Testis (tissue), 3 donors: ENCODE data around the gene ARAP2. TPM values are rescaled to one million over a fixed set of nuclear protein-coding genes. Genes with fewer than 3 reads are reported as not detected.

Experiments used
- DNase-seq: peaks from one replicate; pipeline ENCODE4 v3.0.0-alpha.2; 2019
- H3K27ac ChIP-seq, 2 donors: fragments of 200-600 bp; sonication (generic); one replicate each; pipeline ENCODE4 v1.5.1; 2019
- H3K27me3 ChIP-seq: fragments of 200-600 bp; sonication (generic); one replicate; pipeline ENCODE4 v1.5.1; 2019
- H3K36me3 ChIP-seq: fragments of 200-600 bp; sonication (generic); one replicate; pipeline ENCODE4 v1.5.1; 2017; ENCODE audit warnings: low read depth; ENCODE audit errors: missing control alignments
- H3K4me1 ChIP-seq: fragments of 200-600 bp; sonication (generic); one replicate; pipeline ENCODE4 v1.5.1; 2019
- H3K4me3 ChIP-seq, 2 donors: fragments of 200-600 bp; sonication (generic); one replicate each; pipeline ENCODE4 v1.5.1; 2017 to 2019
- H3K9me3 ChIP-seq: fragments of 200-600 bp; sonication (generic); one replicate; pipeline ENCODE4 v1.5.1; 2017
- CTCF ChIP-seq, 3 experiments: fragments of 450-650 bp in 2 of 3; fragments of 200-600 bp in 1 of 3; sonication (generic) in 1 of 3; IDR thresholded peaks; one replicate each; pipeline ENCODE4 v1.5.1; 2016 to 2019; ENCODE audit warnings: antibody characterized with exemption in 3 of 3, mild to moderate bottlenecking in 2 of 3, moderate library complexity in 1 of 3
- POLR2A ChIP-seq: fragments of 450-650 bp; IDR thresholded peaks from one replicate; pipeline ENCODE4 v1.6.1; 2017; ENCODE audit warnings: antibody characterized with exemption, mild to moderate bottlenecking, moderate library complexity
- WGBS, 2 donors: methylation state at CpG; one replicate each; pipeline ENCODE4 v1.1.5; 2018; 5-methylcytosine and 5-hydroxymethylcytosine counted together
- intact Hi-C: fragments of 100-400 bp; cut with DNase I; formaldehyde crosslinking; loops from one replicate; pipeline ENCODE4 v1.15.1; 2023; ENCODE audit warnings: low total_unique reads
- polyA plus RNA-seq: library from polyadenylated mRNA; stranded (reverse); fragments of 350-450 nt; fragmentation: Illumina TruSeq; extraction: RNeasy Lipid Tissue Mini Kit (QIAGEN cat#74804); gene quantifications from one replicate; pipeline ENCODE4 v1.2.3, GENCODE V29; 2014; ENCODE audit warnings: low read depth, low replicate concordance; ENCODE audit not compliant: insufficient read depth
- total RNA-seq, 2 donors: library from RNA; depleted of rRNA; stranded (reverse); fragments of >200 nt; gene quantifications; one replicate each; pipeline ENCODE4 v1.2.3, GENCODE V29; 2016

The ARAP2 gene
- total and polyA plus RNA-seq, 3 donors from 2014 or later: 10.9 to 91.0 (median 81.1) TPM

- Histone ChIP-seq H3K4me3 (no peak overlapping the region), H3K9me3 (no peaks in the 10 kb centered on the region), H3K4me1 (no peaks in the 10 kb centered on the region), H3K36me3 (no peaks in the 10 kb centered on the region), H3K27ac (no peak overlapping the region), H3K27me3 (no peaks in the 10 kb centered on the region)
- no peak for DNase-seq
- intact Hi-C loops: no loop called here
- no peak for TF ChIP-seq POLR2A
- no peak for TF ChIP-seq CTCF (IDR thresholded peaks at IDR 0.05)
Observed at GRCh38 chr4:36282503-36283030, 38.3 kb upstream of the ARAP2 start.

GRCh38 chr4:36281384-36282106 lies 37.2 kb upstream of the ARAP2 start, which contains the start of gene DTHD1:
DTHD1 (plus strand) TSS chr4:36281616; CDS start chr4:36281759, 143 bp downstream.
- 94 to 96% methylated on average over 5 of the region's 5 CpGs for WGBS, 2 donors
- Histone ChIP-seq H3K4me1 (no peaks in the 10 kb centered on the region), H3K36me3 (no peaks in the 10 kb centered on the region), H3K27me3 (no peaks in the 10 kb centered on the region), H3K9me3 (no peaks in the 10 kb centered on the region), H3K4me3 (no peak within 1 kb of the TSS), H3K27ac (no peak within 1 kb of the TSS)
- no peak for TF ChIP-seq CTCF (IDR thresholded peaks at IDR 0.05)
- TF ChIP-seq POLR2A: no peak
- DNase-seq: no peak
- intact Hi-C loops: no loop called here

- WGBS, 2 donors: 30 to 69% methylated on average over 4 of the region's 4 CpGs
- intact Hi-C loops: no loop called here
- TF ChIP-seq CTCF (IDR thresholded peaks at IDR 0.05) (no peak), POLR2A (no peak)
Observed at GRCh38 chr4:36280555-36280954, 36.2 kb upstream of the ARAP2 start.

DNA sequence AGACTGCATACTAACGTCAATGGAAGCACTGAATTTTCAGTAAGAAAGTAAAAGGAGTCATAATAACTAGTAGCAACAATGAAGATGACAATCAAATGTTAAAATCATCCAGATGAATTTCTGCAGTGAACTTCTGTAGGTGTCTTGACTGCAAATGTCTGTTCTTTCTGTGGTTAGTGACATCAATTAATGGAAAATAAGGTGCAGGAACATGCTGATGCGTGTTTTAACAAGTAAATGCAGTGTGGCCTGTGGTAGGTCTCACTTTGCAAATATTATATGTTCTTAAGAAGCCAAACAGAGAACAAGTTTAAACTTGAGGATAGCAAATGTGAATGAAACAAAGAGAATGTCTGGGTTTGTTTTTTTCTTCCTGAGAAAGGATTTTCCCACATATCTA lies 34.5 kb upstream of the ARAP2 start:
- H3K36me3 ChIP-seq: no peaks in the 10 kb centered on the region
- H3K4me1 ChIP-seq: no peaks in the 10 kb centered on the region
- DNase-seq: no peak
- TF ChIP-seq POLR2A: no peak
- no peaks in the 10 kb centered on the region for H3K9me3 ChIP-seq
- intact Hi-C loops: no loop called here
- WGBS, 2 donors: 86 to 90% methylated on average over 2 of the region's 2 CpGs
- no peaks in the 10 kb centered on the region for H3K27me3 ChIP-seq
- H3K27ac ChIP-seq: no peak overlapping the region
- H3K4me3 ChIP-seq: no peak overlapping the region

More at GRCh38 chr4:36280555-36280954, 36.2 kb upstream of the ARAP2 start:
- H3K9me3 ChIP-seq: no peaks in the 10 kb centered on the region
- H3K27me3 ChIP-seq: no peaks in the 10 kb centered on the region
- no peaks in the 10 kb centered on the region for H3K36me3 ChIP-seq
- H3K27ac ChIP-seq: no peak overlapping the region
- H3K4me3 ChIP-seq: no peak overlapping the region
- DNase-seq: no peak
- H3K4me1 ChIP-seq: no peaks in the 10 kb centered on the region

DNA sequence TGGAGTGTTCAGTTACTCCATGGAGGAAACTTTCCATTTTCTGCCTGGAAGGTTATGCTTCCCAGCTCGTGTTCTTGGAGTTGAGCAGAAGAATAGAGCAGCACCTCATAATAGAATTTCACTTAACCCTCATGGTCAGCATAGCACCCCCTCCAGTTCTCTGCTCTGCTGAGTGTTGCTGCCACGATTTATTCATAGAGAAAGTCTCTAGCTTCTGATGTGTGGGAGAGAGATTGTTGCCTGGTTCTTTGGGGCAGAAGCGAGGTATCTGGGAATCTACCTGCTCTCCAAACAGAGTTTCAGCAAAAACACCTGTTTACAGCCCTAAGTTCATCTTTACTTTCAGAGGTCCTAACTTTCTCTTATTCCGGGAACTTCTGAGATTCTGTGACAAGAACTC lies 33.2 kb upstream of the ARAP2 start:
- Histone ChIP-seq H3K27ac (no peak overlapping the region), H3K4me1 (no peaks in the 10 kb centered on the region), H3K27me3 (no peaks in the 10 kb centered on the region), H3K36me3 (no peaks in the 10 kb centered on the region), H3K4me3 (no peak overlapping the region), H3K9me3 (no peaks in the 10 kb centered on the region)
- TF ChIP-seq CTCF (IDR thresholded peaks at IDR 0.05) (no peak), POLR2A (no peak)
- intact Hi-C loops: no loop called here
- no peak for DNase-seq
- WGBS, 2 donors: 77 to 86% methylated on average over 4 of the region's 4 CpGs
